IMR-90 (cell line): Measurements from ENCODE around the gene FNTB. TPM values are rescaled to one million over a fixed set of nuclear protein-coding genes. Genes with fewer than 3 reads are reported as not detected.

Experiments
- ATAC-seq: fragments of 200-7000 bp; cut with Tn5 transposase; 2 replicates; pipeline ENCODE4 v1.9.1; 2020; ENCODE audit warnings: low read depth, mild to moderate bottlenecking, moderate library complexity
- BruUV-seq: library from RNA; stranded (reverse); fragments of 400-500 nt; replicated peaks from 2 replicates; lab custom pipeline; 2021; lab: Mats Ljungman, UMichigan
- CTCF ChIA-PET: fragments of 300-600 bp; formaldehyde crosslinking; extraction: SDS; loops from one replicate; lab custom pipeline; 2021; ENCODE audit warnings: antibody characterized with exemption; lab: Yijun Ruan, JAX
- POLR2A ChIA-PET: fragments of 300-600 bp; sonication (Branson Sonifier 250); formaldehyde crosslinking; loops from one replicate; lab custom pipeline; 2022; ENCODE audit warnings: antibody characterized with exemption; ENCODE audit not compliant: unreplicated experiment; lab: Charles Lee
- DNase-seq: peaks from one replicate; pipeline ENCODE4 v3.0.0; 2013
- H2AFZ ChIP-seq: replicated peaks from 2 replicates; pipeline ENCODE3; 2013; ENCODE audit warnings: low read length, mild to moderate bottlenecking; ENCODE audit not compliant: poor library complexity
- H2AK5ac ChIP-seq: 2 replicates; pipeline ENCODE4 v1.6.1; 2013; ENCODE audit warnings: low read depth, low read length, inconsistent platforms
- H2AK9ac ChIP-seq: replicated peaks from 2 replicates; pipeline ENCODE3; 2013; ENCODE audit warnings: mild to moderate bottlenecking, low read depth, low read length, moderate library complexity; ENCODE audit not compliant: poor library complexity
- H2BK120ac ChIP-seq: 2 replicates; pipeline ENCODE4 v1.6.1; 2013; ENCODE audit warnings: low read depth, low read length, inconsistent platforms
- H2BK15ac ChIP-seq: 3 replicates; pipeline ENCODE4 v1.6.1; 2013; ENCODE audit warnings: low read depth, low read length, inconsistent platforms
- H2BK20ac ChIP-seq: 2 replicates; pipeline ENCODE4 v1.6.1; 2013; ENCODE audit warnings: low read depth, mild to moderate bottlenecking, inconsistent platforms, low read length, moderate library complexity
- H2BK5ac ChIP-seq: 2 replicates; pipeline ENCODE4 v1.6.1; 2013; ENCODE audit warnings: mild to moderate bottlenecking, low read depth, low read length, inconsistent platforms; ENCODE audit not compliant: poor library complexity, severe bottlenecking
- H3K14ac ChIP-seq: replicated peaks from 2 replicates; pipeline ENCODE4 v1.6.1; 2013; ENCODE audit warnings: low read depth, low read length, inconsistent platforms
- H3K18ac ChIP-seq: 2 replicates; pipeline ENCODE4 v1.6.1; 2013; ENCODE audit warnings: low read depth, low read length, control low read depth
- H3K23ac ChIP-seq: 2 replicates; pipeline ENCODE4 v1.6.1; 2013; ENCODE audit warnings: low read depth, low read length, inconsistent platforms
- H3K27ac ChIP-seq: 2 replicates; pipeline ENCODE4 v1.5.1; 2013; ENCODE audit warnings: mild to moderate bottlenecking, control low read depth, low read length; ENCODE audit not compliant: insufficient read depth
- H3K27me3 ChIP-seq: 2 replicates; pipeline ENCODE4 v1.6.1; 2013; ENCODE audit warnings: low read length; ENCODE audit not compliant: control insufficient read depth, insufficient read depth
- H3K36me3 ChIP-seq: 2 replicates; pipeline ENCODE4 v1.6.1; 2013; ENCODE audit warnings: low read length, mixed read lengths; ENCODE audit not compliant: control insufficient read depth, insufficient read depth
- H3K4ac ChIP-seq: 2 replicates; pipeline ENCODE4 v1.6.1; 2013; ENCODE audit warnings: low read depth, low read length, inconsistent platforms
- H3K4me1 ChIP-seq: 2 replicates; pipeline ENCODE4 v1.6.1; 2013; ENCODE audit warnings: low read length, mixed read lengths; ENCODE audit not compliant: control insufficient read depth, insufficient read depth
- H3K4me2 ChIP-seq: 2 replicates; pipeline ENCODE4 v1.6.1; 2013; ENCODE audit warnings: low read depth, mild to moderate bottlenecking, control low read depth, low read length, moderate library complexity
- H3K4me3 ChIP-seq: 2 replicates; pipeline ENCODE4 v1.5.1; 2013; ENCODE audit warnings: low read depth, mild to moderate bottlenecking, control low read depth, low read length, moderate library complexity; ENCODE audit not compliant: insufficient read depth
- H3K56ac ChIP-seq: 2 replicates; pipeline ENCODE4 v1.6.1; 2013; ENCODE audit warnings: low read length, inconsistent platforms; ENCODE audit not compliant: insufficient read depth; ENCODE audit errors: extremely low read depth
- H3K79me1 ChIP-seq, 2 experiments: 2 replicates each; pipeline ENCODE4 v1.6.1; 2013; ENCODE audit warnings: low read length in 2 of 2, inconsistent platforms in 1 of 2, low read depth in 1 of 2
- H3K9ac ChIP-seq: 2 replicates; pipeline ENCODE4 v1.6.1; 2013; ENCODE audit warnings: low read depth, low read length, control low read depth
- H3K9me1 ChIP-seq: 2 replicates; pipeline ENCODE4 v1.6.1; 2013; ENCODE audit warnings: low read length, inconsistent platforms; ENCODE audit not compliant: insufficient read depth
- H3K9me3 ChIP-seq: 2 replicates; pipeline ENCODE4 v1.6.1; 2013; ENCODE audit warnings: low read length; ENCODE audit not compliant: control insufficient read depth, insufficient read depth
- H4K20me1 ChIP-seq: 2 replicates; pipeline ENCODE4 v1.6.1; 2013; ENCODE audit warnings: low read length, inconsistent platforms; ENCODE audit not compliant: insufficient read depth
- H4K5ac ChIP-seq: 2 replicates; pipeline ENCODE4 v1.6.1; 2013; ENCODE audit warnings: mild to moderate bottlenecking, low read depth, low read length, control low read depth
- H4K8ac ChIP-seq, 2 experiments: 2 replicates each; pipeline ENCODE4 v1.6.1; 2013; ENCODE audit warnings: low read depth in 2 of 2, low read length in 2 of 2, control low read depth in 1 of 2, inconsistent platforms in 1 of 2
- H4K91ac ChIP-seq: 2 replicates; pipeline ENCODE4 v1.6.1; 2013; ENCODE audit warnings: low read depth, low read length, inconsistent platforms; ENCODE audit not compliant: insufficient read depth
- BHLHE40 ChIP-seq: fragments of 150-350 bp; IDR thresholded peaks from 2 replicates; pipeline ENCODE4 v1.6.1; 2016; ENCODE audit warnings: mild to moderate bottlenecking, low read depth, low read length
- CEBPB ChIP-seq: IDR thresholded peaks from 2 replicates; pipeline ENCODE4 v1.6.1; 2012; ENCODE audit warnings: low read depth, low read length, improper control_type of control experiment
- CHD1 ChIP-seq: IDR thresholded peaks from 2 replicates; pipeline ENCODE4 v1.6.1; 2012; ENCODE audit warnings: low read depth, low read length, improper control_type of control experiment
- ELK1 ChIP-seq: fragments of 150-350 bp; IDR thresholded peaks from 2 replicates; pipeline ENCODE4 v1.6.1; 2016; ENCODE audit warnings: low read depth, mild to moderate bottlenecking, low read length, moderate library complexity, borderline replicate concordance
- FOS ChIP-seq: fragments of 150-350 bp; IDR thresholded peaks from 2 replicates; pipeline ENCODE4 v1.6.1; 2016; ENCODE audit warnings: low read depth, low read length
- MAFK ChIP-seq: IDR thresholded peaks from 2 replicates; pipeline ENCODE4 v1.6.1; 2012; ENCODE audit warnings: low read depth, low read length, improper control_type of control experiment
- MAZ ChIP-seq: IDR thresholded peaks from 2 replicates; pipeline ENCODE4 v1.6.1; 2012; ENCODE audit warnings: low read depth, mild to moderate bottlenecking, low read length, improper control_type of control experiment, moderate library complexity, borderline replicate concordance
- MXI1 ChIP-seq: IDR thresholded peaks from 2 replicates; pipeline ENCODE4 v1.6.1; 2012; ENCODE audit warnings: low read depth, mild to moderate bottlenecking, low read length, moderate library complexity, borderline replicate concordance
- NFE2L2 ChIP-seq: fragments of 150-350 bp; IDR thresholded peaks from 2 replicates; pipeline ENCODE4 v1.6.1; 2016; ENCODE audit warnings: low read depth, mild to moderate bottlenecking, low read length
- POLR2A ChIP-seq: IDR thresholded peaks from 2 replicates; pipeline ENCODE4 v1.6.1; 2012; ENCODE audit warnings: mild to moderate bottlenecking, low read depth, low read length
- RAD21 ChIP-seq: IDR thresholded peaks from 2 replicates; pipeline ENCODE4 v1.6.1; 2012; ENCODE audit warnings: low read length, improper control_type of control experiment
- RCOR1 ChIP-seq: IDR thresholded peaks from 2 replicates; pipeline ENCODE4 v1.6.1; 2012; ENCODE audit warnings: mild to moderate bottlenecking, low read length, improper control_type of control experiment; ENCODE audit not compliant: insufficient replicate concordance
- RFX5 ChIP-seq: IDR thresholded peaks from 2 replicates; pipeline ENCODE4 v1.8.0; 2012; ENCODE audit warnings: low read depth, mild to moderate bottlenecking, low read length, moderate library complexity
- SMC3 ChIP-seq: fragments of 150-350 bp; IDR thresholded peaks from 2 replicates; pipeline ENCODE4 v1.6.1; 2016; ENCODE audit warnings: low read depth, mild to moderate bottlenecking, antibody characterized with exemption, low read length, moderate library complexity
- USF2 ChIP-seq: fragments of 150-350 bp; IDR thresholded peaks from 2 replicates; pipeline ENCODE4 v1.6.1; 2017; ENCODE audit warnings: mild to moderate bottlenecking, antibody characterized with exemption, low read length, low read depth
- WGBS, 2 experiments: methylation state at CpG; one replicate each; pipeline versions ENCODE4 v1.1.5 to v1.1.7; 2013; ENCODE audit warnings: missing lambda C conversion rate in 2 of 2; ENCODE audit not compliant: insufficient read length in 1 of 2; ENCODE audit errors: extremely low coverage in 2 of 2; 5-methylcytosine and 5-hydroxymethylcytosine counted together
- dilution Hi-C: fragments of 300-500 bp; cut with HindIII; formaldehyde crosslinking; loops from one replicate; pipeline ENCODE4 v1.14.3; 2018; ENCODE audit warnings: low sequenced_read_pairs; ENCODE audit not compliant: unreplicated experiment
- in situ Hi-C: fragments of 300-500 bp; cut with MboI; formaldehyde crosslinking; loops from 3 replicates; pipeline ENCODE4 v1.14.3; 2019; ENCODE audit warnings: low sequenced_read_pairs, inconsistent platforms, mixed read lengths
- intact Hi-C: fragments of 100-400 bp; cut with micrococcal nuclease; formaldehyde crosslinking; loops from 2 replicates; pipeline ENCODE4 v1.10.0; 2022
- polyA plus RNA-seq, 3 experiments: library from polyadenylated mRNA; depleted of rRNA; stranded (reverse); fragments of >200 nt; gene quantifications; 2 replicates each; pipeline ENCODE4 v1.2.3, GENCODE V29; 2012; ENCODE audit warnings: low replicate concordance in 1 of 3
- total RNA-seq: library from RNA; depleted of rRNA; stranded (reverse); fragments of >200 nt; gene quantifications from 2 replicates; pipeline ENCODE4 v1.2.3, GENCODE V29; 2012
- TF ChIP-seq, protein P1 (sequence below): conservative IDR thresholded peaks from 2 replicates; pipeline ENCODE4 v1.5.1; 2012; ENCODE audit warnings: mild to moderate bottlenecking, low read depth, low read length, improper control_type of control experiment

Gene FNTB
- total and polyA plus RNA-seq, 2 of the 4 experiments (the other 2 are of a cell fraction), result 9.9 to 18.5 TPM

- TF ChIP-seq MXI1, result no peak
- no peak for TF ChIP-seq USF2
- no peak for TF ChIP-seq RCOR1
- TF ChIP-seq RFX5, result no peak
- no peak for TF ChIP-seq CHD1
- no peak for TF ChIP-seq POLR2A
- TF ChIP-seq SMC3, result no peak
- TF ChIP-seq FOS, result no peak
- no peak for TF ChIP-seq BHLHE40
- TF ChIP-seq, protein P1, sequence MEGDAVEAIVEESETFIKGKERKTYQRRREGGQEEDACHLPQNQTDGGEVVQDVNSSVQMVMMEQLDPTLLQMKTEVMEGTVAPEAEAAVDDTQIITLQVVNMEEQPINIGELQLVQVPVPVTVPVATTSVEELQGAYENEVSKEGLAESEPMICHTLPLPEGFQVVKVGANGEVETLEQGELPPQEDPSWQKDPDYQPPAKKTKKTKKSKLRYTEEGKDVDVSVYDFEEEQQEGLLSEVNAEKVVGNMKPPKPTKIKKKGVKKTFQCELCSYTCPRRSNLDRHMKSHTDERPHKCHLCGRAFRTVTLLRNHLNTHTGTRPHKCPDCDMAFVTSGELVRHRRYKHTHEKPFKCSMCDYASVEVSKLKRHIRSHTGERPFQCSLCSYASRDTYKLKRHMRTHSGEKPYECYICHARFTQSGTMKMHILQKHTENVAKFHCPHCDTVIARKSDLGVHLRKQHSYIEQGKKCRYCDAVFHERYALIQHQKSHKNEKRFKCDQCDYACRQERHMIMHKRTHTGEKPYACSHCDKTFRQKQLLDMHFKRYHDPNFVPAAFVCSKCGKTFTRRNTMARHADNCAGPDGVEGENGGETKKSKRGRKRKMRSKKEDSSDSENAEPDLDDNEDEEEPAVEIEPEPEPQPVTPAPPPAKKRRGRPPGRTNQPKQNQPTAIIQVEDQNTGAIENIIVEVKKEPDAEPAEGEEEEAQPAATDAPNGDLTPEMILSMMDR, result no peak
- TF ChIP-seq NFE2L2, result no peak
- TF ChIP-seq ELK1, result no peak
- no peak for TF ChIP-seq CEBPB
- no peak for TF ChIP-seq RAD21
- no peak for TF ChIP-seq MAFK
- no peak for TF ChIP-seq MAZ
- H3K56ac ChIP-seq, result no peak overlapping the region
- H3K9me1 ChIP-seq, result peaks cover 2% of the 10 kb centered on the region; the same call in 1 of the 2 replicates
- no peak overlapping the region for H2BK15ac ChIP-seq
- H2AFZ ChIP-seq, result no peak overlapping the region
- H3K4ac ChIP-seq, result no peak overlapping the region
- no peak overlapping the region for H3K9ac ChIP-seq
- ATAC-seq, result no peak
- no peak overlapping the region for H3K27ac ChIP-seq
- BruUV-seq, result no TSS peak
- no peaks in the 10 kb centered on the region for H3K9me3 ChIP-seq
- H3K27me3 ChIP-seq, result no peaks in the 10 kb centered on the region
- H3K18ac ChIP-seq, result no peak overlapping the region
- H4K5ac ChIP-seq, result no peak overlapping the region
- H2BK5ac ChIP-seq, result no peak overlapping the region
- no peak overlapping the region for H2AK9ac ChIP-seq
- no peak overlapping the region for H3K4me2 ChIP-seq
- H2BK120ac ChIP-seq, result no peak overlapping the region
- 100% methylated on average over 1 of the region's 8 CpGs; no CpG with 5 or more reads in 1 of the 2 experiments for WGBS, 2 experiments
- H4K20me1 ChIP-seq, result no peaks in the 10 kb centered on the region
- no peak for DNase-seq
- H3K4me3 ChIP-seq, result no peak overlapping the region
- H3K4me1 ChIP-seq, result no peaks in the 10 kb centered on the region
- dilution Hi-C loops (no loop called here), intact Hi-C loops (no loop called here), in situ Hi-C loops (no loop called here)
- no peaks in the 10 kb centered on the region; a peak in 1 of 4 replicates for H3K79me1 ChIP-seq
- ChIA-PET POLR2A (no interaction called here), CTCF (no interaction called here)
- H3K14ac ChIP-seq, result no peak overlapping the region
- no peak overlapping the region for H2BK20ac ChIP-seq
- no peak overlapping the region for H3K23ac ChIP-seq
- H4K8ac ChIP-seq, result no peak overlapping the region
- no peak overlapping the region for H4K91ac ChIP-seq
- peaks cover 11% of the 10 kb centered on the region; the same call in 1 of the 2 replicates for H3K36me3 ChIP-seq
- H2AK5ac ChIP-seq, result no peak overlapping the region
These were observed 35.4 kb upstream of the FNTB start for GRCh38 chr14:64951291-64951690.
